HS-5 (cell line): ENCODE results near the gene PRSS57.
"Not testable (repeated sequence)": the region's sequence is repeated elsewhere in the genome, so short reads cannot be mapped to it uniquely, and the experiment has no call there.

ENCODE experiments used
- DNase-seq: peaks from one replicate; pipeline ENCODE4 v3.0.0-alpha.2; 2012; ENCODE audit warnings: low read depth

PRSS57 gene

GRCh38 chr19:674282-675151 is 20.7 kb downstream of the PRSS57 start:
- DNase-seq, result no peak

- DNase-seq, result no peak
Measured at GRCh38 chr19:670609-671075, 24.6 kb downstream of the PRSS57 start.

- not testable (repeated sequence) for DNase-seq
Measured at GRCh38 chr19:668675-669434, 26.4 kb downstream of the PRSS57 start.

GRCh38 chr19:666985-667573 is 28.2 kb downstream of the PRSS57 start:
- not testable (repeated sequence) for DNase-seq

GRCh38 chr19:664913-665443 is 30.3 kb downstream of the PRSS57 start:
- no peak for DNase-seq

GRCh38 chr19:663682-664117 is 31.6 kb downstream of the PRSS57 start:
- DNase-seq, result no peak

- peak; percentile 37 for DNase-seq
Measured at GRCh38 chr19:662962-663681, 32.1 kb downstream of the PRSS57 start, which contains the start of gene RNF126. RNF126 (minus strand) TSS chr19:663214; CDS start chr19:663121, 93 bp downstream.

GRCh38 chr19:662207-662961 is 32.9 kb downstream of the PRSS57 start:
- no peak for DNase-seq

GRCh38 chr19:661427-662196 is 33.6 kb downstream of the PRSS57 start:
- no peak for DNase-seq

GRCh38 chr19:660793-661426 is 34.3 kb downstream of the PRSS57 start:
- DNase-seq, result no peak

GRCh38 chr19:658916-659839 is 36.1 kb downstream of the PRSS57 start:
- DNase-seq, result no peak

- no peak for DNase-seq
Measured at GRCh38 chr19:658059-658839, 37.0 kb downstream of the PRSS57 start.

GRCh38 chr19:657611-658010 is 37.6 kb downstream of the PRSS57 start:
- no peak for DNase-seq

- DNase-seq, result no peak
Measured at GRCh38 chr19:656751-657559, 38.3 kb downstream of the PRSS57 start.

GRCh38 chr19:655691-656090 is 39.6 kb downstream of the PRSS57 start:
- no peak for DNase-seq

GRCh38 chr19:653425-653824 is 41.8 kb downstream of the PRSS57 start:
- no peak for DNase-seq
